GM12878 (cell line): ENCODE results near the gene NR1D2. TPM values are rescaled to one million over a fixed set of nuclear protein-coding genes. Genes with fewer than 3 reads are reported as not detected.
A peak's percentile ranks its signal among the peaks of the same experiment; 100 is the strongest.

ENCODE experiments used
- BCL11A ChIP-seq: IDR thresholded peaks from 2 replicates; pipeline ENCODE4 v1.6.1; 2011; ENCODE audit warnings: low read depth, low read length
- CEBPB ChIP-seq, 2 experiments: fragments of 150-350 bp in 1 of 2; IDR thresholded peaks; 2 replicates each; pipeline ENCODE4 v1.6.1; 2012 to 2014; ENCODE audit warnings: low read depth in 2 of 2, low read length in 2 of 2, borderline replicate concordance in 1 of 2, inconsistent platforms in 1 of 2
- CHD4 ChIP-seq: fragments of 200-600 bp; sonication (generic); IDR thresholded peaks from 2 replicates; pipeline ENCODE4 v1.6.1; 2016; ENCODE audit warnings: mild to moderate bottlenecking
- FOXK2 ChIP-seq: fragments of 450-650 bp; IDR thresholded peaks from 2 replicates; pipeline ENCODE4 v1.6.1; 2017; ENCODE audit warnings: mild to moderate bottlenecking, moderate library complexity
- SMAD5 ChIP-seq: IDR thresholded peaks from 2 replicates; pipeline ENCODE4 v1.6.1; 2016; ENCODE audit warnings: antibody characterized with exemption, low read depth
- SRF ChIP-seq, 2 experiments: IDR thresholded peaks; 2 replicates each; pipeline ENCODE4 v1.6.1; 2011; ENCODE audit warnings: low read depth in 2 of 2, low read length in 2 of 2, mild to moderate bottlenecking in 1 of 2, moderate library complexity in 1 of 2
- ZZZ3 ChIP-seq: IDR thresholded peaks from 2 replicates; pipeline ENCODE4 v1.6.1; 2011; ENCODE audit warnings: low read depth; ENCODE audit not compliant: control insufficient read depth, insufficient read length
- polyA plus RNA-seq, 11 experiments: library from polyadenylated mRNA; depleted of rRNA in 4 of 11; unstranded in 6 of 11; stranded (reverse) in 5 of 11; fragments of >200 nt; fragmentation: Nextera tagmentation in 4 of 11; fragmentation: Illumina TruSeq in 1 of 11; extraction: Ambion mirVana in 4 of 11; extraction: Trizol in 1 of 11; gene quantifications; 1 replicate in 1 of 11; 2 replicates in 10 of 11; pipeline versions ENCODE4 v1.2.1 to v1.2.3, GENCODE V29; 2011 to 2016; ENCODE audit warnings: inconsistent platforms in 2 of 11, missing spikeins in 2 of 11, low read depth in 1 of 11
- total RNA-seq, 4 experiments: library from RNA; depleted of rRNA in 3 of 4; stranded (reverse); fragments of >200 nt in 3 of 4; fragmentation: Illumina TruSeq in 1 of 4; extraction: Trizol in 1 of 4; gene quantifications; 2 replicates each; pipeline versions ENCODE4 v1.2.1 to v1.2.3, GENCODE V29; 2013 to 2021
- TF ChIP-seq, protein P1 (sequence below): fragments of 450-650 bp; IDR thresholded peaks from 2 replicates; pipeline ENCODE4 v1.6.1; 2018; ENCODE audit warnings: mild to moderate bottlenecking, low read depth, moderate library complexity; ENCODE audit not compliant: partially characterized antibody
- TF ChIP-seq, protein P2 (sequence below): IDR thresholded peaks from 2 replicates; pipeline ENCODE4 v1.6.1; 2011; ENCODE audit warnings: low read depth, low read length, improper control_type of control experiment, borderline replicate concordance
- TF ChIP-seq, protein P3 (sequence below): IDR thresholded peaks from 2 replicates; pipeline ENCODE4 v1.6.1; 2011; ENCODE audit warnings: borderline replicate concordance, low read depth, mild to moderate bottlenecking, moderate library complexity, low read length; ENCODE audit not compliant: insufficient read depth, poor library complexity, severe bottlenecking

Gene NR1D2
- total and polyA plus RNA-seq, 10 of the 15 experiments (the other 5 are each of a cell fraction or from before 2014, with no cell fraction given) = 0.67 to 5.3 (median 2.6) TPM

DNA sequence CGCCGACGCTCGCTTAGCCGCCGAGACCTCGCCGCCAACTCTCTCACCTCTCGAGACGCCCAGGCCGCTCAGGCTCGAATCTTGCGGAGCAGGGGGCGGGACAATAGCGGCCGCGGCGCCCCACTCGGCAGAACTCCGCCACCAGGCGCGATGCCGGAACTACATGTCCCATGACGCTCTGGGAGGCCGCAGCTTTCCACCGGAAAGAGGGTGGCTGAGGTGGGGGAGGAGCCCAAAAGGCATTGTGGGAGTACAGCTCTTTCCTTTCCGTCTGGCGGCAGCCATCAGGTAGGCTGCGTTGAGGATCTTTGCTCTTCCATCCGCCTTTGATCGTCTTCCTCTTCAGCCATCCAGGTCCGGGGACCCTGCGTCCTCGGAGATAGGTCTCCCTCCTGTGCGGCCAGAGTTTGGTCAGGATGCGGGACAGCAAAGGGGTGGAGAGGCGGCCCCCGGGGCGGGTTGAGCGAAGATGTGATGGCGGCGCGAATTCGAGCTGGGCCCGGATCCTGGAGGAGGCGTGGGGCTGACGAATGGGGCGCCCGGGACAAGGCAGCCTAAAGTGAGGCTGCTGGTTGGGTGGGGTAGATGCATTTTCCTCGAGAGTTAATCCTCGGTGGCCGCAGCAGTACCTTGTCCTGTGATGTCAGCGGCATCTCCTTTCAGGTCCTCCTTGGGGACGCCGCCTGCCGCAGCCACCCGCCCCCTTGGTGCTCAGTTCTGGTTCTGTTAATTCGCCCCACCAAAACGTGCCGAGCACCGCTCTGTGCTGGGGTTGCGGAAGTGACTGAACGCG is 28.0 kb upstream of the NR1D2 start, which contains the start of the genes NKIRAS1 and RPL15 (continued):
- TF ChIP-seq, protein P1, sequence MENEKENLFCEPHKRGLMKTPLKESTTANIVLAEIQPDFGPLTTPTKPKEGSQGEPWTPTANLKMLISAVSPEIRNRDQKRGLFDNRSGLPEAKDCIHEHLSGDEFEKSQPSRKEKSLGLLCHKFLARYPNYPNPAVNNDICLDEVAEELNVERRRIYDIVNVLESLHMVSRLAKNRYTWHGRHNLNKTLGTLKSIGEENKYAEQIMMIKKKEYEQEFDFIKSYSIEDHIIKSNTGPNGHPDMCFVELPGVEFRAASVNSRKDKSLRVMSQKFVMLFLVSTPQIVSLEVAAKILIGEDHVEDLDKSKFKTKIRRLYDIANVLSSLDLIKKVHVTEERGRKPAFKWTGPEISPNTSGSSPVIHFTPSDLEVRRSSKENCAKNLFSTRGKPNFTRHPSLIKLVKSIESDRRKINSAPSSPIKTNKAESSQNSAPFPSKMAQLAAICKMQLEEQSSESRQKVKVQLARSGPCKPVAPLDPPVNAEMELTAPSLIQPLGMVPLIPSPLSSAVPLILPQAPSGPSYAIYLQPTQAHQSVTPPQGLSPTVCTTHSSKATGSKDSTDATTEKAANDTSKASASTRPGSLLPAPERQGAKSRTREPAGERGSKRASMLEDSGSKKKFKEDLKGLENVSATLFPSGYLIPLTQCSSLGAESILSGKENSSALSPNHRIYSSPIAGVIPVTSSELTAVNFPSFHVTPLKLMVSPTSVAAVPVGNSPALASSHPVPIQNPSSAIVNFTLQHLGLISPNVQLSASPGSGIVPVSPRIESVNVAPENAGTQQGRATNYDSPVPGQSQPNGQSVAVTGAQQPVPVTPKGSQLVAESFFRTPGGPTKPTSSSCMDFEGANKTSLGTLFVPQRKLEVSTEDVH = peak; percentile 62
- TF ChIP-seq FOXK2 = no peak
- 0 out of 2 replicates have a peak, but pooled peaks have one; percentile 15 for TF ChIP-seq BCL11A
- TF ChIP-seq SRF (IDR thresholded peaks at IDR 0.05; ENCODE audit: low read depth in 2 of 2, low read length in 2 of 2) = 0 out of 4 replicates have a peak, but pooled peaks of 1 of the 2 experiments have one; percentile 38
- no peak for TF ChIP-seq ZZZ3
- TF ChIP-seq, protein P2, sequence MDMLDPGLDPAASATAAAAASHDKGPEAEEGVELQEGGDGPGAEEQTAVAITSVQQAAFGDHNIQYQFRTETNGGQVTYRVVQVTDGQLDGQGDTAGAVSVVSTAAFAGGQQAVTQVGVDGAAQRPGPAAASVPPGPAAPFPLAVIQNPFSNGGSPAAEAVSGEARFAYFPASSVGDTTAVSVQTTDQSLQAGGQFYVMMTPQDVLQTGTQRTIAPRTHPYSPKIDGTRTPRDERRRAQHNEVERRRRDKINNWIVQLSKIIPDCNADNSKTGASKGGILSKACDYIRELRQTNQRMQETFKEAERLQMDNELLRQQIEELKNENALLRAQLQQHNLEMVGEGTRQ = no peak
- peak; percentile 99 for TF ChIP-seq SMAD5
- TF ChIP-seq, protein P3, sequence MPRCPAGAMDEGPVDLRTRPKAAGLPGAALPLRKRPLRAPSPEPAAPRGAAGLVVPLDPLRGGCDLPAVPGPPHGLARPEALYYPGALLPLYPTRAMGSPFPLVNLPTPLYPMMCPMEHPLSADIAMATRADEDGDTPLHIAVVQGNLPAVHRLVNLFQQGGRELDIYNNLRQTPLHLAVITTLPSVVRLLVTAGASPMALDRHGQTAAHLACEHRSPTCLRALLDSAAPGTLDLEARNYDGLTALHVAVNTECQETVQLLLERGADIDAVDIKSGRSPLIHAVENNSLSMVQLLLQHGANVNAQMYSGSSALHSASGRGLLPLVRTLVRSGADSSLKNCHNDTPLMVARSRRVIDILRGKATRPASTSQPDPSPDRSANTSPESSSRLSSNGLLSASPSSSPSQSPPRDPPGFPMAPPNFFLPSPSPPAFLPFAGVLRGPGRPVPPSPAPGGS = peak; percentile 50
- no peak for TF ChIP-seq CHD4
- no peak for TF ChIP-seq CEBPB (IDR thresholded peaks at IDR 0.05; ENCODE audit: borderline replicate concordance in 1 of 2, low read depth in 2 of 2, low read length in 2 of 2)
